ENCODE results near the gene DDX54.
A peak's percentile ranks its signal among the peaks of the same experiment; 100 is the strongest.
"Not testable (repeated sequence)": the region's sequence is repeated elsewhere in the genome, so short reads cannot be mapped to it uniquely, and the experiment has no call there.

The DDX54 gene

GRCh38 chr12:113138826-113139225 lies 46.5 kb downstream of the DDX54 start:
- DNase-seq: no peak

- no peak for DNase-seq
These were observed 47.2 kb downstream of the DDX54 start for GRCh38 chr12:113137861-113138783.

GRCh38 chr12:113136990-113137511 lies 48.2 kb downstream of the DDX54 start:
- no peak for DNase-seq

- peak; percentile 58 to 77 (median 72) for DNase-seq
These were observed 48.9 kb downstream of the DDX54 start for GRCh38 chr12:113136128-113136989.

GRCh38 chr12:113135178-113136127 lies 49.8 kb downstream of the DDX54 start, which contains the start of gene RASAL1:
RASAL1 (minus strand) TSS chr12:113135761; CDS start chr12:113135462, 299 bp downstream.
- DNase-seq: peak; percentile 47 to 81 (median 60)

- DNase-seq: no peak
These were observed 50.7 kb downstream of the DDX54 start for GRCh38 chr12:113134521-113134951.

- no peak for DNase-seq
These were observed 51.2 kb downstream of the DDX54 start for GRCh38 chr12:113134071-113134470.

GRCh38 chr12:113133666-113134065 lies 51.6 kb downstream of the DDX54 start:
- no peak for DNase-seq

- no peak for DNase-seq
These were observed 52.2 kb downstream of the DDX54 start for GRCh38 chr12:113133036-113133435.

- DNase-seq: no peak
These were observed 53.7 kb downstream of the DDX54 start for GRCh38 chr12:113131556-113131955.

GRCh38 chr12:113130457-113131135 lies 54.7 kb downstream of the DDX54 start:
- peak in 1 of 3 donors; percentile 43 for DNase-seq

GRCh38 chr12:113129664-113130456 lies 55.4 kb downstream of the DDX54 start:
- no peak for DNase-seq

- no peak for DNase-seq
These were observed 56.2 kb downstream of the DDX54 start for GRCh38 chr12:113128802-113129663.

- DNase-seq: no peak
These were observed 57.5 kb downstream of the DDX54 start for GRCh38 chr12:113127791-113128199.

- no peak for DNase-seq
These were observed 64.5 kb downstream of the DDX54 start for GRCh38 chr12:113120670-113121370.

GRCh38 chr12:113119980-113120669 lies 65.2 kb downstream of the DDX54 start:
- no peak for DNase-seq

- DNase-seq: no peak
These were observed 67.1 kb downstream of the DDX54 start for GRCh38 chr12:113118142-113118541.

- not testable (repeated sequence) for DNase-seq
These were observed 67.6 kb downstream of the DDX54 start for GRCh38 chr12:113117684-113118083.

Measured in suppressor macrophage treated with lipopolysaccharide for 1 hour (primary cell).